Measurements from ENCODE around the gene OLFM1.
"Not testable (repeated sequence)": the region's sequence is repeated elsewhere in the genome, so short reads cannot be mapped to it uniquely, and the experiment has no call there.

Gene OLFM1

DNA sequence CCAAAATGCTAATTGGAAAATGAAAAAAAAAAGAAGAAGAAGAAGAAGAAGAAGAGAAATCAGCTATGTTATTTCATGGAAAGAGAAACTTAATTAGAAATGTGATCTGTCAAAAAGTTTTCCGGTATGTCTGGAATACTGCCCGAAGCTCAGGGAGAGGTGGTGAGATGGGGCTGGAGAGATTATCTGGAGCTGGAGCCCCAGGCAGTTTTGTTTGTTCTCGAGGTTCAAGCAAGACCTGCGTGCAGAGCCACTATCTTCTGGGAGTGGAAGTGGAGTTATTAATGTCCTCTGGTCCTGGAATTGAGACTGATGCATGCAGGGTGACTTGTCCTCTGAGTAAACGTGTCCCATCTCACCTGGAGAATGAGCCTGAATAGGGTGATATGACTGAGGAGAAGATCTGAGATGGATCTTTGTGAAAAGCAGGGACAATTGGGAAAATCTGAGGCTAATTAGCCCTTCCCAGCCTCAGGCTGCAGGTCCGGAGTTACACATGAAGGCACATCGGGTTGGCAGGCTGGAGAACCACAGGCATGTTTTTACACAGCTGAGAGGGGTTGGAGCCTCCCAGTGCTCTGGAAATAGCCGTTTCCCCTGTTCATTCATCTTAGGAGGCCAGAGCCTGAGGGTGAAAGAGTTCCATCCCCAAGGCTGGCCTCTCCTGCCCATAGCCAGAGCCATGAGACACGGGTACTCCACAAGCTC is 70.5 kb downstream of the OLFM1 start:
- no peak for DNase-seq

DNA sequence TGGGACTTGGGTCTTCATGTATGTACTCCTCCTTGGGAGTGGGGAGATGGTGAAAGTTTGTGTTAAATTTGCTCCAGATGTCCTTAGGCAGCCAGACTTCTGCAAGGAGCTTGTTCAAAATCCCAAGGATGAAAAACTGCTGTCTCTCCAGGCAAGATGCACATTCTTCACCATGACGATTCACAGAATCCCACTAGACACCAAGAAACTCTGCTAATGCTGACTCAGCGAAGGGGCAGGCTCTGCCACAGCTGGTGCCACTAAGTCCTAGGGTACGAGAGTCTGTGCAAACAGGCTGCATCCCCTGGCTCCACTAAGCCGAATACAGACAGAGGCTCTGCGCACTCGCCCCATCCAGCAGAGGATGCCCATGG is 71.1 kb downstream of the OLFM1 start:
- DNase-seq: no peak

DNA sequence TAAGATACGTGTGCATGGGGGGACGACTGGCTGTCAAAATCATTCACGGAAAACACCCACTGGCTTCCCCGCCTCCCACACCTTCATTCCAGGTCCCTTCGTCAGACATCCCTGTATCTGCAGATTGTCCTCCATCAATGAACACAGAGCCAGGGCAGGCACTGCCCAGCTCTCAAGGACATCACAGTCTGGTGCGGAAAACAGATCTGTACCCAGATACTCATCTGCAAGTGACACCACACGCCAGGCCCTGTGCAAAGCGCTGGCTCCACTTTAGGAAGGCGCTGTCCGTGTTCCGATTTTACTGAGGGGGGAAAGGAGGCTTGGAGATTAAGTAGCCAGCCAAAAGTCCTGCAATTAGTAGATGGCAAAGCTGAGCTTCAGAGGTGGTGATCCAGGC is 72.3 kb downstream of the OLFM1 start:
- no peak for DNase-seq

DNA sequence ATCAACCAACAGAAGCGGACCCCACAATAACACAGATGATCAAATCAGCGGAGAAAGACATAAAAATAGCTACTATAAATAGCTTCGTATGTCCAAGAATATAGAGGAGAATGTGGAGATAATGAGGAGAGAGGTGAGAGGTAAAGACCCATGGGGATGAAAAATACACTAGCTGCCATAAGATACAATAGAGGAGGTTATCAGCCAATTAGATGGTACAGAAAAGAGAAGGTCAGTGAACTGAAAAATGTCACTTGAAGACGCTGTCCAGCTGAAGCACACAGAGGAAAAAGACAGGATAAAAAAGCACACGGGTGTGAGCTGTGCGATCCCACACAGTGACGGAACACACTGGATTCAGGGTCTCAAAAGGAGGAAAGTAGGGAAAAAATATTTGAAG is 73.4 kb downstream of the OLFM1 start:
- DNase-seq: no peak

DNA sequence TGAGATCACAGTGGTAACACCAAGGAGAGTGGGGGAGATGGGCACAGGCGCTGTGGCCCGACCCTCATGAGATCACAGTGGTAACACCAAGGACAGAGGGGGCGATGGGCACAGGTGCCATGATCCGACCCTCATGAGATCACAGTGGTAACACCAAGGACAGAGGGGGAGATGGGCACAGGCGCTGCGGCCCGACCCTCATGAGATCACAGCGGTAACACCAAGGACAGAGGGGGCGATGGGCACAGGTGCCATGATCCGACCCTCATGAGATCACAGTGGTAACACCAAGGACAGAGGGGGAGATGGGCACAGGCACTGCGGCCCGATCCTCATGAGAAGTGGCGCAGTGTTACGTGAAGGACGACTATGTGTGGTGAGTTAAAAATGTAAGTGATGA is 75.1 kb downstream of the OLFM1 start:
- not testable (repeated sequence) for DNase-seq

DNA sequence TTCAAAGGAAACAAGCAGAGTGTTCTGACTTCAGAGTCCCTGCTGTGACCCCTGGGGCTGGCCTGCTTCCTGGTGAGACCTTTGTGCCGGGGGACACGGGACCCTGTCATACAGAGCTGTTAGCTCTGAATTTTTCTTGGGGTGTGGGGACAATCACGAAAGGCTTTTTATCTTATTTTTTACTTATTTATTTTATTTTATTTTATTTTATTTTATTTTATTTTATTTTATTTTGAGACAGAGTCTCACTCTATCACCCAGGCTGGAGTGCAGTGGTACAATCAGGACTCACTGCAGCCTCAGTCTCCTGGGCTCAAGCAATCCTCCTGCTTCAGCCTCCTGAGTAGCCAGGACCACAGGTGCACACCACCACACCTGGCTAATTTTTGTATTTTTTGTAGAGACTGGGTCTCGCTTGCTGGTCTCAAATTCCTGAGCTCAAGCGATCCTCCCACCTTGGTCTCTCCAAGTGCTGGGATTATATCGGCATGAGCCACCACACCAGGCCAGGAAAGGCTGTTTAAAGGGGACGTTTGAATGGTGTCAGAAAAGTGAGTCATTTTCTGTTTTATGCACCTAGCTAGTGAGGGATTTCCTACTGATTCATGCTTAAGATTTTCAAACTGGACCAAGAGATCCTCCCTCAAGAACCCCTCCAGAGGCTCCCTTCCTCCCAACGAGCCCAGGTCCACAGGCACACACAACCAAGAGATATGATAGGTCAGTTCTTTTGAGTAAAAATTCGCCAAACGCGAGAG is 75.7 kb downstream of the OLFM1 start:
- no peak for DNase-seq

DNA sequence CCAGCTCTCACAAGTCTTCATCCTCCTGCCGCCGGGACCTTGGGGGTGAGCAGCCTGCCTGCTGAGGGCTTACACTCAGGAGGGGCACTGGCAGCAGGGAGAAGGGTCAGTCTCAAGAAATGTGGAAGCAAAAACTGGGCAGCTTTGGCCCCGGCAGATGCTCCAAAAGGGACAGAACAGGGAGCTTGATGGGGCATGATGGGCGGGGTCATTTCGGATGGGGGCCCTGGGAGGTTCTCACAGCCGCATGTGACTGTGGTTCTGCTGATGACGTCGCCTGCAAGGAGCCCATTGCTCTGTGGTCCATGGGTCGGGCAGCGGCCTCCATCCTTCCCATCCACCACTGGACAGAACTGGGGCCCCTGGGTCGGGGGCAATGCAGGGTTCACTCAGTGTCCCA is 76.6 kb downstream of the OLFM1 start:
- no peak for DNase-seq

DNA sequence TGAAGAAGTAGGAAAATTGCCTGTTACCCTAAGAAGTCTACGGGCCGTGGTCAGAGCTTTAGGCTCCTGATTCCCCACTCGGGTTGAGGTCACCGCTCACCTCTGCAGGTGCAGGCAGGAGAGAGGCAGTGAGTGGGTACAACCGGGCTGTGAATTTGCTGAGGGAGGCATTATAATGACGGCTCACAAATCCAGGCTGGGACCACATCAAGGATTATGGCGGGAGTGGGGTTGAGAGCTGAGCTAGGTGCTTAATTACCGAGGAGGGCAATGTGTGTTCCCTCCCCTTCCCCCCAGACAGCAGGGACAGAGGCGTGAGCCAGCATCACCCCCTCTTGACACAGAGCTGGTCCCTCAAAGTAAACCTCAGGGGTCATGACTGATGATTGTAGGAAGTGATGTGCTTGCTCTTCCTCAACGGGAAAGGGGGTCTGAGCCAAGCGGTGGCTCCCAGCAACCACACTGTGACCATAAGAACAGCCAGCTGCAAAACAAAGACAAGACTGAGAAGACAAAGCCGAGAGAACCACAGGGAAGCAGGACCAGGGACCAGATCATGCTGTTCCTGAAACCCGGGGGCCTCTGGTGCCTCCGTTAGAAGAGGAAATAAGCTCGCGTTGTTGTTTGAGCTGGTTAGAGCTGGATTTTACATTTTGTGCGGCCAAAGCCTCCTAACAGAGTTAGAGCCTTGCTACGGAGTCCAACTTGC is 77.7 kb downstream of the OLFM1 start:
- DNase-seq: no peak

DNA sequence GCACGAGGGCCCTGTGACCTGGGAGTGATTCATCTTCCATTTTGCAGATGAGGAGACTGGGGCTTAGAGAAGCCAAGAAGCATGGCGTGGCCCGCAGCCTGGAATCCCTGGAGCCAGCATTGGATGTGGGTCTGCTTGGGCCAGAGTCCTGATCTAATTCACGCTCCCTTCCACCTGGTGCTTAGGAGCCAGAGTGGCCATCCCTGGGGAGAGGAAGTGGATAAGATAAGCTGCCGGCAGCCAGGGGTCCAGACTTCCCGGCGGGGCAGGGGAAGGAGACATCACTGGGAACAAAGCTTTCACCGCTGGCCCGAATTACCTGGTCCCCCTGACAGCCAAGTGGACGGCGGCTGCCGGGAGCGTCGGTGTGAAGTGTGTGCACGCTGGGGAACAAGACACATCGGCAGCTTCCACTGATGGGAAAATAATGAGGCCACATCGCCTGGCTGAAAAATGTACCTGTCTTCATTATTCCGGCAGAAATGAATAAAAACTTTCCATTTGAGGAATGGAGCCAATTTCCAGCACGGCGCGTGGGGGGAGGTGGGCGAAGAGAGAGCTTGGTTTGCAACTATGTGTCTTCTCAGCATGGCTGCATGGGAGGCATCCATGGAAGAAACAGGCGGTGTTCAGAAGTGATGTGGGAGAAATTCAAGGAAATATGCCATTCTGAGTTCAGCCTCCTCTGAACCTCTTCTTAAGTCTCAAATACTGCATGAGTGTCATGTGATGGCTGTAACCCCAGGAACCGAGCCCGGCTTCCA is 78.5 kb downstream of the OLFM1 start:
- no peak for DNase-seq

DNA sequence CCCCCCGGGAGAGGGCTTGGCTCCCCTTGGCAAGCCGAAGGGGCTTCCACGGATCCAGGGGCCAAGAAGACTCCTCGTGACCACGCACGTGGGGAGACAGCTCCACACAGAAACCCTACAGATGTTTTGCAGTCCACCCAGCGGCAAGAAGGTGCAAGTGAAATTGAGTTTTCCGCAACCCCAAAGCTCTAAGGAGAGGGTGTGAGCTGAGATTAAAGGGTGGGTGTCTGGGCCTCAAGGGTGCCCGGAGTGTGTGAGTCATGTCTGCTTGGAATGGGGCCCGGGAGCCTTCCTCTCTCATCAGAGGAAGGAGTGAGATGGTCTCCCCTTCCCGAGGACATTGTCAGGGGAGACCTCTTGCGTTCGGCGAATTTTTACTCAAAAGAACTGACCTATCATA is 79.1 kb downstream of the OLFM1 start:
- DNase-seq: no peak

DNA sequence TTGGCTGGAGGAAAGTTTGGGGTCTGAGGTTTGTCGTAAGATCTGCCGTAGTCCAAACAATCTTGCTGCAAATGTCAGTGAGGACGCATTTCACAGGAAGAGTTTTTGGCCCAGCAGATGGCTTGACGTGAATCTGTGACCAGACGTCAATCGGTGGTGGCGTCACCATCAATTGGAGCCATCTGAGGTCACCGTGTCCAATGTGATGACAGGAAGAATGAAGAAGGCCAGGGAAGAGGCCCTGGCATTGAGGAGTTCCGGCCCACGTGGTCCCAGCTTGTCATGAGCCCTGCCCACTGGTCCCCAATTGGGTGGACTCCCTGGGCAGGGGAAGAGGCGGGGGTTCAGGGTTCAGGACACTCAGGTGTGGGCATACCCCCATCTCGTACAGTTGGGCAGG is 79.9 kb downstream of the OLFM1 start:
- no peak for DNase-seq

DNA sequence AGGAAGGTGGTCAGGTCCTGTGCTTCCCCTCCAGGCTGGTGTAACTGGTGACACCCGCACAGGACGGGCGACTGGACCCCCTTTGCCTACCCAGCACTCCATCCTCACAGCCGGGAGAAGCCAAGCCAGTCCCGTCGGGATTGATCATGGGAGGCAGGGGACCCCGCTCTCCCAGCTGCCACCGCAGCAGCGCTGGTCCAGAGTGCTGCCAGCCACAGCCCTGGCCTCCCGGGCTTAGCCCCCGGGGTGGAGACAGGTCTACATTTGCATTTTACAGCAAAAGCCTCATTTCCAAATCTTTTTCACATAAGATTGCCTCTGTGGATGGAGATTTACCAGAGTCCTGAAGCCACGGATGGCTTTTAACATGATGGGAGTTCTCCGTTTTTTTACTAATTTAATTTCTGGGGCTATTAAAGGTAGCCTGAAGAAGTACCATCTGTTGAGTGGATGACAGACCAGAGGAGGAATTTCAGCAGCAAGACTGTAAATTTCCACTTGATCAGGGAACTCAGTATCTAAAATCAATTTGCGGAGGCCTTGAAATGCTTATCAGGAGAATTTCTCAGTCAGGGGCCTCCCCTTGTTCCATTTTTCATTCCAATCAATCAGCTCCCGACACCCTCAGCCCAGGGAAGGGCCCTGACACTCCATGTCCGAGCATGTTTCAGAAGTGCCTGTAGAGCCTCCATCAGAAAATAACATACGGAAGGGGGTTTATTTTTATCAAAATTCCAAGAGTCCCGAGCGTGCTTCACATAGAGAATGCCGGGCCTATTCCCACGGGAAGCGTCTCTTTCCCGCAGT is 80.6 kb downstream of the OLFM1 start:
- DNase-seq: no peak

DNA sequence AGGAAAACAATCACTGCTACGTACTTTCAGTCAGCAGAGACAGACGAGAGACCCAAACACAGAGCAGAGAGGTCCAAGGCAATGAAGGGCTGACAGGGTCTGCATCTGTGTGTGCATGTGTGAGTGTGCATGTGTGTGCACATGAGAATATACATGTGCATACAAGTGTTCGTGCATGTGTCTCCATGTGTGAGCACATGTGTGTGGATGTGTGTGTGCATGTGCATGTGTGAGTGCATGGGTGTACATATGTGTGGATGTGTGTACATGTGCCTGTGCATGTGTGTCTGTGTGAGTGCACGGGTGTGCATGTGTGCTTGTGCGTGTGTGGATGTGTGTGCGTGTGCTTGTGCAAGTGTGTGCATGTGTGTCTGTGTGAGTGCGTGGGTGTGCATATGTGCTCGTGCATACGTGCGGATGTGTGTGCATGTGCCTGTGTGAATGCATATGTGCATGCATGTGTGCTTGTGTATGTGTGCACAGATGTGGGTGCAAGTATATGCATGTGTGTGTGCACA is 82.3 kb downstream of the OLFM1 start:
- no peak for DNase-seq

DNA sequence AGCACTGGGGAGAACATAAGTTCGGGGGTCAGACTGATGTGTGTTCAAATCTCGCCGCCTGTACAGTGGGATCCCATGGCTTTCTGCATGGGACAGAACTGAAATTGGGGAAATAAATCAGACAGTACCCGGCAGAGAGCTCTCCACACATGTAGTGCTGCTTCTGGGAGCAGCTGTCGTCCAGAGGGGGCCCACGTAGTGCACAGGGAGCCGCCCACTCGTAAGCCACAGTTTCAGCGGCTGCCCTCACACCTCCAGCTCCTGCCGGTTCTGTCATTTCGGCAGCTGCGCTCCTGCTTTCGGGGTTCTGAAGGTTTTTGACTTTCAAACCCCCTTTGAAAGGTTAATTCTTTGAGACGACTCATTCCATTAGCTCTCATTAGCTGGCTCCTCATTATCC is 83.1 kb downstream of the OLFM1 start:
- DNase-seq: no peak
